Central memory CD8-positive, alpha-beta T cell (primary cell): ENCODE results near the gene MUC2.
A peak's percentile ranks its signal among the peaks of the same experiment; 100 is the strongest.

Experiments used
- ATAC-seq: fragments of 150-1000 bp; cut with Tn5 transposase; replicated peaks from 2 replicates; pipeline ENCODE4 v1.10.0; 2022; ENCODE audit warnings: mild to moderate bottlenecking, moderate FRiP score, moderate number of reproducible peaks; ENCODE audit not compliant: poor library complexity, severe bottlenecking; ENCODE audit errors: extremely low read depth
- DNase-seq, 2 donors: peaks; one replicate each; pipeline ENCODE4 v3.0.0; 2021; ENCODE audit warnings: low spot score in 2 of 2
- H3K27ac Mint-ChIP-seq: one replicate; pipeline ENCODE4 v1.8.0; 2022; ENCODE audit warnings: low read depth, mild to moderate bottlenecking, moderate library complexity, mixed read lengths
- H3K27me3 Mint-ChIP-seq: one replicate; pipeline ENCODE4 v1.8.0; 2022; ENCODE audit warnings: mixed read lengths
- H3K36me3 Mint-ChIP-seq: one replicate; pipeline ENCODE4 v1.8.0; 2022; ENCODE audit warnings: mild to moderate bottlenecking, moderate library complexity, mixed read lengths; ENCODE audit not compliant: insufficient read depth
- H3K4me1 Mint-ChIP-seq: one replicate; pipeline ENCODE4 v1.8.0; 2022; ENCODE audit warnings: mixed read lengths
- H3K4me3 Mint-ChIP-seq: one replicate; pipeline ENCODE4 v1.8.0; 2022; ENCODE audit warnings: mild to moderate bottlenecking, moderate library complexity, mixed read lengths
- H3K9me3 Mint-ChIP-seq: one replicate; pipeline ENCODE4 v1.8.0; 2022; ENCODE audit warnings: mixed read lengths

MUC2 gene

DNA sequence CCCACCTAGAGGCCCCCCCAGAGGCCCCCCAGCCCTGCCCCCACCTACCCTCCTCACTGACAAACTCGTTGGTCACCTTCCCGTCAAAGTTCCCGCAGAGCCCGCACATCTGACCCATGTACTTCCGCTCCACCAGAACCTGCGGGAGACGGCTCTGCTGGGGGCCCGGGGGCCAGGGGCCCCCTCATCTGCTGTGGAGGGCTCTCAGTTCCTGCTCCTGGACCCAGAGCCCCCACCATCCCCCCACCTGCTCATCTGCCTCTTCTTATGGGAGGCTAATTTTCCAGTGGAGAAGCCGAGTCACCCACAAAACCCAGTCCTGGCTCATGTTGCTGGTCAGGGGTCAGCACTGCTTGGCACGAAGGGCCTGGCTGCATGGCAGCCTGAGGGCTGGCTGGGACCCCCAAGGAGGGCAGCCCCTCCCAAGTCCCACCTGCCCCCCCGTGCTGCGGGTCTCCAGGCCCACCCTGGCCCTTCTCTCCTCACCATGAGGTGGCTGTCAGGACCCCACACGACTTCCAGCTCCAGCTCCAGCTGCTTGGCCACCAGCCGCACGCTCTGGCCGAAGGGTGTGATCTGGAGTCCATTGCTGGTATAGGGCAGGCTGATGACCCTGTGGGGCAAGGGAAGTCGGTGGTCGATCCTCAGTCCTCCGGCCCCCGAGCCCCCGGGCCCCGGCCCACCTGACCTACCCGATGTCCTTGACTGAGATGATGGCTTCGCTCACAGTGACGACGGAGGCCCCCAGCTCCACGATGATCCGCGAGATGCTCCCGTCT lies 43.4 kb upstream of the MUC2 start:
- peaks cover 11% of the 10 kb centered on the region for H3K36me3 Mint-ChIP-seq
- H3K27me3 Mint-ChIP-seq: no peaks in the 10 kb centered on the region
- no peak overlapping the region for H3K4me3 Mint-ChIP-seq
- ATAC-seq: no peak
- peaks cover 5% of the 10 kb centered on the region for H3K9me3 Mint-ChIP-seq
- H3K4me1 Mint-ChIP-seq: no peaks in the 10 kb centered on the region
- H3K27ac Mint-ChIP-seq: no peak overlapping the region
- no peak for DNase-seq

DNA sequence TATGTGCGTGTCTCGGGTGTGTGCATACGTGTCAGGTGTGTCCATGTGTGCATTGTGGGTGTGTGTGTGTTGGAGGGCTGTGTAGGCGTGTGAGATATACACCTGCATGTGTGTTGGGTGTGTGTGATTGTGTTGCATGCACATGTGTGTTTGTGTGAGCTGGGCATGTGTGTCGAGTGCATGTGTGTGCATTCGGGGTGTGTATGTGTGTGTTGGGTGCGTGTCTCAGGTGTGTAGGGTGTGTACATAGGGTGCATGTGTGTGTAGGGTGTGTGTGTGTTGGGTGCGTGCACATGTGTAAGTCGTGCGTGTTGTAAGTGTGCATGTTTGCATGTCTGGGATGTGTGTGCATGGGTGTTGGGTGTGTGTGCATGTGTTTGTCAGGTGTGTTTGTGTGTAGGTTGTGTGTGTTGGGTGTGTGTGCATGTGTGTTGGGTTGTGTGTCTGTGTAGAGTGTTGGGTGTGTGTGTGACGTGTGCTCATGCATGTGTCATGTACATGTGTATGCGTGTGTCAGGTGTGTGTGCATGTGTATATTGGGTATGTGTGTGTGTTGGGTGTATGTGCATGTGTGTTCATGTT lies 42.3 kb upstream of the MUC2 start:
- H3K4me3 Mint-ChIP-seq: peak overlapping the region; percentile 5
- no peaks in the 10 kb centered on the region for H3K4me1 Mint-ChIP-seq
- no peaks in the 10 kb centered on the region for H3K27me3 Mint-ChIP-seq
- H3K27ac Mint-ChIP-seq: no peak overlapping the region
- H3K36me3 Mint-ChIP-seq: peaks cover 11% of the 10 kb centered on the region
- peaks cover 5% of the 10 kb centered on the region for H3K9me3 Mint-ChIP-seq
- ATAC-seq (no peak), DNase-seq (no peak)

DNA sequence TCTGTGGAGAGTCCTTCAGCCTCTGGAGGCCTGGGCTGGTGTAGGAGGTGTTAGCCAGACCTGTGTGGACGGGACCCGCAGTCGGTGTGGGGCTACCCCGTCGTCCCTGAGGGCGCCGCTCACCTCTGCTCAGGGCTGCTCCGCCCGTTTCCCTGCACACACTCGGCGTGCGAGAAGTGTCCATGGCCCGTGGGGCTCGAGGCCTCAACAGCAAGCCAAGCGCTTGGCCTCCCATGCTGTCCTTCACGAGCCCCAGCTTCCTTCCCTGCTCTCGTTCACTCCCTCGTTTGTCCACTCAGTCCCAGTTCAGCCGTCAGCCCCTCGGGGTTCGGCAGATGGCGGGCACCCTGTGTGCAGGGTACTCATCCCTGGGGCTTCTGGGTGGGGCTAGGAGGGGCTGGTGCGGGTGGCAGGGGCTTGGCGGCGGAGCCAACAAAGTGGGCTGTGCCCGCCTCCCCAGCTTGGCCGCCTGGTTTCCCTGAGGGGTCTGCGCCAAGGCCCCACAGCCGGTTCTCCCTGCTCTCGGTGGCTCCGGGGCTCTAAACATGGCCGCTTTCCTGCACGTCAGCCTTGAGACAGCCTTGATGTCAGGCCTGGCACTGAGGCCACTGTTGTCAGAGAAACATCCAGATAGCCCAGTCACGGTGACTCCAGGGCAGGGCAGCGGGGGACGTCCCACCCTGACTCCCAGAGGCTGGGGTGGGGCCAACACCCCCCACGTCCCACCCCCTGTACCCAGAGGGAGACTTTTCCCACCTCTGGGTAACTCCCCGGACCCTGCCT lies 41.5 kb upstream of the MUC2 start:
- Mint-ChIP-seq H3K4me1 (no peaks in the 10 kb centered on the region), H3K9me3 (peaks cover 5% of the 10 kb centered on the region), H3K27me3 (no peaks in the 10 kb centered on the region), H3K4me3 (no peak overlapping the region), H3K36me3 (peaks cover 10% of the 10 kb centered on the region), H3K27ac (no peak overlapping the region)
- ATAC-seq: no peak
- DNase-seq: no peak

DNA sequence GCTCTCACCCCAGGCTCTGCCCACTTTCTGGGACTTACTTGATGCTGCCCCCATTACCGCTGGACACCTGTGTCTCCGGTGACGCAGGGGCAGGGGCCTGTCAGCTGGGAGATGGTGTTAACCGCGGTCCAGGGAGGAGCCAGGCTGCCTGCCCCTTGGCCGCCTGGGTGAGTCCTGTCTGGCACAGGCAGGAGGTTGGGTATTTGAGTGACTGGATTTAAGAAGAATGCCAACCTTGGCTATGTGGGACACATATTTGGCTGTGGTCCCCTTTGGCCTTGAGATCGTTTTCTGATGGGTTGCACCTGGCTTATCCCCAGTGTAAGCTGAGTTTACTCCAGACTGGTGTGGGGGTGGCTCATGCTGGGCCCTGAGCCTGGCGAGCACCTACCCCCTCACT lies 40.7 kb upstream of the MUC2 start:
- no peaks in the 10 kb centered on the region for H3K4me1 Mint-ChIP-seq
- H3K27me3 Mint-ChIP-seq: no peaks in the 10 kb centered on the region
- no peak overlapping the region for H3K27ac Mint-ChIP-seq
- DNase-seq: no peak
- ATAC-seq: no peak
- peaks cover 8% of the 10 kb centered on the region for H3K36me3 Mint-ChIP-seq
- H3K9me3 Mint-ChIP-seq: peaks cover 5% of the 10 kb centered on the region
- no peak overlapping the region for H3K4me3 Mint-ChIP-seq

DNA sequence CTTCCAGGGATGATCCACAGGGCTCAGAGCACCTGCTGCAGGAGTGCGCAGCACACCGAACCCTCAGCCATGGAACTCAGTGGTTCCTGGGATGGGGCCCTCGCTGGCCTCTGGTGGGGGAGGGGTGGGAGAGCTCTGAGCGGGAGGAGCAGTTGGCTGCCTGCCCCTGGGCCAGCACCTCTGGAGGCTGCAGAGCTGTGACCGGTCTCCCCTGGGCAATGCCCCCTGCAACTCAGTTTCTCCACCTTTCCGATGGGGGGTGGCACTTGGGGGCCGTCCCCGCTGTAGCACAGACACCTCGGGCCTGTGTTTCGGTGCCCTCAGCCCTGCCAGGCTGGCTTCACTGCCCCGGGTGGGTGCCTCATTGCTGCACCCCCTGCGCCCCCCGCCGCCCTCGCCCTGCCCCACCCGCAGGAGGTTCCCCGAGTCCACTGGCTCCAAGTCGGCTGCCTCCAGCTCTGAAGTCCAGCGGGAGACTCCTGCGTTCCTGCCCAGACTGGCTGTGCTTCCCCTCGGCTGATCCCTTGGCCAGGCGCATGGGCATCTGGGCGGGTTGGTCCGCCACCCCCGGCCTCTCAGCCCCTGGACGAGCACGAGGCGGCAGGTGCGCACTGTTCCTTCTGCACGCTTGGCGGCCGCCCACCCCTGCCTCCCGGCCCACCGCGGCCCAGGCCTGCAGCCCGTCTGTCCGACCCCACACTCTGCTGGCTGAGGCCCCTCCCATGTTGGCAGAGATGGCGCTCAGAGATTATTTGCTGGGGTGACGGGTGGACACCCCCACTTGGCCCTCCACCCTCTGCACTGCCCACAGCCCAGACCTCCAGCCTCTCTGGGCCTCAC lies 40.0 kb upstream of the MUC2 start:
- no peak for ATAC-seq
- Mint-ChIP-seq H3K4me3 (no peak overlapping the region), H3K36me3 (peaks cover 8% of the 10 kb centered on the region), H3K27ac (no peak overlapping the region), H3K27me3 (no peaks in the 10 kb centered on the region), H3K9me3 (peaks cover 5% of the 10 kb centered on the region), H3K4me1 (no peaks in the 10 kb centered on the region)
- DNase-seq: no peak

DNA sequence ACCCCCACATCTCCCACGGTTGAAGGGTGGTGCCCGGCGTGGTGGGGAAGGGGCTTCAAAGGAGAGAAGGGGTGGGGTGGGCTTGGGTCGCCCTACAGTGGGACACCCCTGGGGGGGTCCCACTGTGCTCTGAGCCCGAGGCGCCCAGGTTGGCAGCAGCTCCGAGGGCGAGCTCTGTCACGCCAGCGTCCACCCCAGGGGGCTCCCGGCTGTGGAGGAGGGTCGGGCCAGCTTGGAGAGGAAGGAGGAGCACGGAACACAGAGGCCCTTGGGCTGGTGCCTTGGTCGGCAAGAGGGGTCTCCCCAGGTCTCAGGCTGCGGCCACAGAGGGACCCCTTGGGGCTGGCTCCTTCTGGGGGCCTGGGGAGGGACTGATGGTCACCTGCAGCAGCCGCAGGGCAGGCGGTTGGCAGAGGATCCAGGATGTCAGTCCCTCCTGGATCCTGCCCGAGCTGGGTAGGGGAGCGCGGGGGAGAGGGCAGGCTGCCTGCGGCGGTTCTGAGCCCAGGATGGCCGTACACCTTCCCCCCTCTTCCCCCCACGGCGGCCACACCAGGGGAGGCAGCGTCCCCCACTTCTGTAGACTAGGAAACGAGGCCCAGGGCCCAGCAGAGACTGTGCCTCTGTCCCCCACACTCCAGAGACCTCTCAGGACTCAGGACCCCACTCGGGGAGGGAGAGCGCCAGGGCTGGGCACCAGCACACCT lies 38.9 kb upstream of the MUC2 start:
- no peak overlapping the region for H3K4me3 Mint-ChIP-seq
- no peaks in the 10 kb centered on the region for H3K27me3 Mint-ChIP-seq
- no peak for ATAC-seq
- peaks cover 7% of the 10 kb centered on the region for H3K36me3 Mint-ChIP-seq
- DNase-seq: no peak
- peaks cover 5% of the 10 kb centered on the region for H3K9me3 Mint-ChIP-seq
- H3K27ac Mint-ChIP-seq: no peak overlapping the region
- no peaks in the 10 kb centered on the region for H3K4me1 Mint-ChIP-seq

DNA sequence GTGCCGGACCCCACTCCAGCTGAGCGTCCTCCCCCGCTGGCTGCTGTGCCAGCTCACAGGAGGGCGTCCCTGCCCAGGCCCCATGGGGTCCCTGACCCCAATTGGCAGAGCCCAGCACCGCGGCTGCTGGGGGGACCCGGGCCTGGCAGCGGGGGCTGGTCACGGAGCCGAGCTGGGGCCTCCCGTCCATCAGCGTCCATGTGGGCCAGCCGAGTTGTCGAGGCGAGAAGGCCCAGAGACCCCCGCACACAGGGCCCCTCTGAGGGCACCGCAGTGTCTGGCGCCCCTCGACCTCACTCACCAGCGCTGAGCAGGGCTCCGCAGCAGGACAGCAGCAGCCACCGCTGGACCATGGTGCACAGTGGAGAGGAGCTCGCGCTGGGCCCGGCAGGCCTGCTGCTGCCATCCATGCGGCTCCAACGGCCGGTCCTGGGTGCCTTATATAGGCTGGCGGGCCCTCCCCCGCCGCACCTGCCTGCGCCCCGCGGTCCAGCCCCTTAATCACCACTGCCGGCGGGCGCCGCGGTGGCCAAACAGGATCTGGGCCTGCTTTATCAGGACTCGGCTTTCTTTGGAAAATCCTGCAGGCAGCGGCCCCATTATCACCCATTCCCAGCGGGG lies 38.3 kb upstream of the MUC2 start, which contains the start of gene MUC6:
MUC6 (minus strand) TSS at position 416 of the 621 bp plus-strand sequence; CDS start at position 353, 63 bp downstream.
- Mint-ChIP-seq H3K27me3 (no peaks in the 10 kb centered on the region), H3K4me1 (no peaks in the 10 kb centered on the region), H3K27ac (no peak within 1 kb of the TSS), H3K9me3 (peaks cover 5% of the 10 kb centered on the region), H3K36me3 (peaks cover 6% of the 10 kb centered on the region), H3K4me3 (no peak within 1 kb of the TSS)
- no peak for ATAC-seq
- DNase-seq: no peak

DNA sequence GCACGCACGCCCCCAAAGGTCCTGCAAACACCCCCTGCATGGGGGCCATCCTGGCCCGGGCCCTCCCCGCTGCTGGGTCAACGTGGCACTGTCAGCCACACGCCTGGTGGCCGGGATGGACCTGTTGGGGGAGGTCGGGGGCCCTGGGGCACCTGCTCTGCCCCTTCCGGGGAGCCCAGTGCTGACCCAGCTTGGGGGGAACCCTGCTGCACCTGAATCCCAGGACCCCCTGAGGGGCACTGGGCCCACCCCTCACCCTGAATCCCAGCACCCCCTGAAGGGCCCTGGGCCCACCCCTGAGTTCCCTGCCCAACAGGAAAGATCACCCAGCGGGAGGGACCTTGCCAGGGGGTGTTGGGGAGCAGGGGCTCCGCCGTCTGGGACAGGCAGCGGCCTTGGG lies 37.7 kb upstream of the MUC2 start:
- ATAC-seq (no peak), DNase-seq (no peak)
- Mint-ChIP-seq H3K36me3 (peaks cover 3% of the 10 kb centered on the region), H3K27me3 (no peaks in the 10 kb centered on the region), H3K4me1 (no peaks in the 10 kb centered on the region), H3K27ac (no peak overlapping the region), H3K4me3 (no peak overlapping the region), H3K9me3 (peaks cover 5% of the 10 kb centered on the region)

DNA sequence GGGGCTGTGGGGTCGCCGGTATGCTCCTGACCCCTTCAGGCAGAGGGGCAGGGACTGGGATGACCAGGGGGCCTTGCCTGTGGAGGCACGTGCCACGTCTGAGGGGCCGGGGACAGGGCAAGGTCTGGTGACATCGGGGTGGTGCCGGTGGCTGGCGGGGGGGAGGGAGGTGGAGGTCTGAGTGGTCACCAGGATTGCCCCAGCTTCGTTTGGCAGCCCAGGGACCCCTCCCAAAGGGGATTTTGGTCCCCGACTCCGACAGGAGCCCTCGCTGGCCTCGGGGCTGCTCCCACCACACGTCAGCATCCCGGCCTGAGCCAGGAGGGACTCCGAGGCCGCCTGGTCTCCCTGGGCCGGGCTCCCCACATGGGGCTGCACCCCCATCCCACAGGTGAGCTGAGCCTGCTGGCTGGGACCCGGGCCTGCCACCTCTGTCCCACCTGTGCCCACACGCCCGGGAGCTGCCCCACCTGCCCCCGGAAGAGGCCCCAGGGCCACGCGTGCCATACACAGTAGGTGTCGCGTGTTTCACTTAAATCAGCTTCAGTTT lies 37.1 kb upstream of the MUC2 start:
- no peak overlapping the region for H3K27ac Mint-ChIP-seq
- ATAC-seq: no peak
- no peak for DNase-seq
- H3K27me3 Mint-ChIP-seq: no peaks in the 10 kb centered on the region
- no peak overlapping the region for H3K4me3 Mint-ChIP-seq
- no peaks in the 10 kb centered on the region for H3K4me1 Mint-ChIP-seq
- H3K9me3 Mint-ChIP-seq: no peaks in the 10 kb centered on the region
- peaks cover 3% of the 10 kb centered on the region for H3K36me3 Mint-ChIP-seq

DNA sequence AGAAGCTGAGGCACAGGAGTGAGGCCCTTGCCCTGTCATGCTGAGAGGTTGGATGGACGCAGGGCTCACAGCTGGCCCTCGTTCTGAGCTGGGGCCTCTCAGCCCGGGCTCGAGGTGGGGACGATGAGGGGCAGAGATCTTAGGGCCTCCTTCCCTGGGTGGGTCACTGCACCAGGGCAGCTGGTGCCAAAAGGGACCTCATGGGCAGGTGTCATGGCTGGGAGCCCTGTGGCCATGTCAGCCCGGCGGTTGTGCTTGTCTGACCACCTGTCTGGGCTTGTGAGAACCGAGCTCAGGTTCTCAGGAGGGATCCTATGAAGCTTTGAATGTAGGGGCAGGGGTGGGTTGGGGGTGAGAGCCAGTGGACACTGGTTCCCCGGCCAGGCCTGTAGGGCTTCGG lies 36.3 kb upstream of the MUC2 start:
- H3K27ac Mint-ChIP-seq: no peak overlapping the region
- ATAC-seq (no peak), DNase-seq (no peak)
- H3K9me3 Mint-ChIP-seq: no peaks in the 10 kb centered on the region
- H3K4me3 Mint-ChIP-seq: no peak overlapping the region
- H3K4me1 Mint-ChIP-seq: no peaks in the 10 kb centered on the region
- H3K27me3 Mint-ChIP-seq: no peaks in the 10 kb centered on the region
- peaks cover 3% of the 10 kb centered on the region for H3K36me3 Mint-ChIP-seq

DNA sequence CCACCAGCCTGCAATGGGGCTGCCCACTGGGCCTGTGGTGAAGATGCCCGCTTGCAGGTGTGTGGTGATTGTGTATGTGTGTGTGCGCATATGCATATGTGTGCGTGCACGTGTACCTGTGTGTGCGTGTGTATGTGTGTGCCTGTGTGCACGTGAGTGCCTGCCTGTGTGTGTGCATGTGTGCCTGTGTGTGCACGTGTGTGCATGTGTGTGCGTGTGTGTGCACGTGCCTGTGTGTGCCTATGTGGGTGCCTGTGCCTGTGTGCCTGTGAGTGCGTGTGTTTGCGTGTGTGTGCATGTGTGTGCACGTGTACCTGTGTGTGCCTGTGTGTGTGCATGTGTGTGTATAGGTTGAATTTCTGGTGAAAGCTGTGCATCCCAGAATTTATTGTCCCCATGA lies 35.8 kb upstream of the MUC2 start:
- DNase-seq (no peak), ATAC-seq (no peak)
- peaks cover 5% of the 10 kb centered on the region for H3K27me3 Mint-ChIP-seq
- H3K36me3 Mint-ChIP-seq: peaks cover 2% of the 10 kb centered on the region
- H3K27ac Mint-ChIP-seq: no peak overlapping the region
- H3K4me1 Mint-ChIP-seq: no peaks in the 10 kb centered on the region
- H3K4me3 Mint-ChIP-seq: no peak overlapping the region
- no peaks in the 10 kb centered on the region for H3K9me3 Mint-ChIP-seq
